Small intestine (tissue), 7 donors: ENCODE measurements around the gene BRD4. TPM values are rescaled to one million over a fixed set of nuclear protein-coding genes. Genes with fewer than 3 reads are reported as not detected.

Experiments
- DNase-seq, 2 donors: peaks; one replicate each; pipeline versions ENCODE4 v3.0.0 to v3.0.0-alpha.2; 2013
- FAIRE-seq: peaks from 2 replicates; lab custom pipeline; 2012; peaks lifted over from hg19 to GRCh38; lab: Jason Lieb, UNC
- H3K27ac ChIP-seq, 3 donors: one replicate each; pipeline ENCODE4 v1.5.1; 2013; ENCODE audit warnings: low read length in 2 of 3, mild to moderate bottlenecking in 2 of 3, control low read depth in 1 of 3, inconsistent platforms in 1 of 3, low read depth in 1 of 3, moderate library complexity in 1 of 3
- H3K27me3 ChIP-seq, 3 donors: one replicate each; pipeline ENCODE4 v1.6.1; 2013; ENCODE audit warnings: low read length in 3 of 3, inconsistent platforms in 1 of 3; ENCODE audit not compliant: control insufficient read depth in 3 of 3, insufficient read depth in 3 of 3
- H3K36me3 ChIP-seq, 3 donors: one replicate each; pipeline ENCODE4 v1.6.1; 2013; ENCODE audit warnings: low read length in 3 of 3, inconsistent platforms in 1 of 3, low read depth in 1 of 3, mild to moderate bottlenecking in 1 of 3, moderate library complexity in 1 of 3; ENCODE audit not compliant: control insufficient read depth in 3 of 3, insufficient read depth in 2 of 3
- H3K4me1 ChIP-seq, 3 donors: one replicate each; pipeline ENCODE4 v1.6.1; 2013; ENCODE audit warnings: low read length in 2 of 3, inconsistent platforms in 1 of 3, low read depth in 1 of 3, mild to moderate bottlenecking in 1 of 3, moderate library complexity in 1 of 3; ENCODE audit not compliant: control insufficient read depth in 3 of 3, insufficient read depth in 2 of 3
- H3K4me3 ChIP-seq, 3 donors: one replicate each; pipeline ENCODE4 v1.5.1; 2013; ENCODE audit warnings: low read length in 3 of 3, control low read depth in 1 of 3, inconsistent platforms in 1 of 3, low read depth in 1 of 3, mild to moderate bottlenecking in 1 of 3, moderate library complexity in 1 of 3
- H3K9me3 ChIP-seq, 2 donors: one replicate each; pipeline ENCODE4 v1.6.1; 2013; ENCODE audit warnings: low read depth in 1 of 2, low read length in 1 of 2; ENCODE audit not compliant: control insufficient read depth in 2 of 2, insufficient read depth in 1 of 2
- WGBS, 3 donors: extraction: QIAGEN DNeasy Blood & Tissue Kit; methylation state at CpG; one replicate each; pipeline ENCODE4 v1.1.7; 2013; 5-methylcytosine and 5-hydroxymethylcytosine counted together
- polyA plus RNA-seq, 4 donors: library from polyadenylated mRNA; stranded (reverse) in 3 of 4; unstranded in 1 of 4; fragments of 200-250 nt in 3 of 4; fragments of 120-200 nt in 1 of 4; gene quantifications; one replicate each; pipeline versions ENCODE4 v1.2.1 to v1.2.3, GENCODE V29; 2013
- donor health status: healthy with polysubstance abuse.
- donor health status: control.
- donor health status: control.
- donor health status: Bipolar disorder and iron deficiency.
- donor health status: healthy.

The BRD4 gene
- polyA plus RNA-seq, 4 donors, result 15.7 to 41.4 (median 24.7) TPM

DNA sequence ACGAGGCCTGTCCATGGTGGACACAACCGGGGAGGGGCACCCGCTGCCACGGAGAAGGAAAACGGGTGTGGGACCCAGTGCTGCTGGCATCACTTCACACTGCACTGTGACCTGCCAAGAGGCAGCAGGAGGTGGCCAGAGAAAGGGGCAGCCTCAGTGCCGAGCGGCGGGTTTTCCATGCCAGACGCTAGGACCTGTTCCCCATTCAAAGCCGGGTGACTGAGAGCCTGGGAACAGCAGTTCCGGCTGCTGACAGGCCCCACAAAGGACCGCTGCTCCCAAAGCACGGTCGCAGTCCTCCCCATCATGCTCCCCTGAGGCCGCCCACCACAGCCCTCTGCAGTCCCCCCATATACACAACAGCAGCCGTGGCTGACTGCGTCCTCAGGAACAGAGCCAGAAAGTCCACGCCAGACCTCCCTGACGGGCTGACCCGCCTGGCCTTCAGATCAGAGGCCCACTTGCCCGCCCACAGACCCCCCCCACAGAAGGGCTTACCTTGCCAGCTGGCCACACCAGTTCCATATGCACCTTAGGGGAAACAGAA is 41.8 kb upstream of the BRD4 start:
- DNase-seq (no peak), FAIRE-seq (no peak)
- peaks cover 0 to 10% (median 2%) of the 10 kb centered on the region in 3 donors for H3K4me1 ChIP-seq
- H3K9me3 ChIP-seq, result no peaks in the 10 kb centered on the region
- peaks cover 5 to 67% (median 23%) of the 10 kb centered on the region in 3 donors for H3K36me3 ChIP-seq
- H3K4me3 ChIP-seq, result no peak overlapping the region
- no peaks in the 10 kb centered on the region for H3K27me3 ChIP-seq
- H3K27ac ChIP-seq, result peak overlapping the region in 1 of 3 donors; percentile 33
- WGBS, 3 donors, result 77 to 87% (median 83%) methylated on average over 20 to 21 of the region's 21 CpGs

DNA sequence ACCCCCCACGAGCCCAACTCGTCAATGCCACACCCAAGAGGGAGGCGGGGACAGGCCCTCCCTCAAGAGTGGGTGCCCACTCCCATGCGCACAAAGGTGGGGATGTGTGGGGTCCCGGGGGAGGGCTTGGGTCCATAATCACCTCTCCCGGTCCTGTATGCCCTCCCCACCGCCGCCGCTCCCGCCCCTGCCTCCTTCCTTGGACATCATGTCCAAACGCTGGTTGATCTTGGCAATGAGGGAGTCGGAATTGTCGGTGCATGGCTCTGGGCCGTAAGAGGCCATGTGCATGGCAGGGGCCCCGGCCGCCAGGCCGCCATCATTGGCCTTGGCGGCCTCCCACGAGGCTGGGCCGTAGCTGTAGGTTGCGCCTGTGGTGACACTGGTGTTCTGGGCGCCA is 41.3 kb upstream of the BRD4 start:
- FAIRE-seq (no peak), DNase-seq (no peak)
- Histone ChIP-seq H3K36me3 (peaks cover 5 to 72% (median 23%) of the 10 kb centered on the region in 3 donors), H3K27me3 (no peaks in the 10 kb centered on the region), H3K4me3 (no peak overlapping the region), H3K9me3 (no peaks in the 10 kb centered on the region), H3K4me1 (peaks cover 0 to 10% (median 2%) of the 10 kb centered on the region in 3 donors), H3K27ac (no peak overlapping the region)
- 89 to 91% (median 90%) methylated on average over 22 of the region's 22 CpGs for WGBS, 3 donors

DNA sequence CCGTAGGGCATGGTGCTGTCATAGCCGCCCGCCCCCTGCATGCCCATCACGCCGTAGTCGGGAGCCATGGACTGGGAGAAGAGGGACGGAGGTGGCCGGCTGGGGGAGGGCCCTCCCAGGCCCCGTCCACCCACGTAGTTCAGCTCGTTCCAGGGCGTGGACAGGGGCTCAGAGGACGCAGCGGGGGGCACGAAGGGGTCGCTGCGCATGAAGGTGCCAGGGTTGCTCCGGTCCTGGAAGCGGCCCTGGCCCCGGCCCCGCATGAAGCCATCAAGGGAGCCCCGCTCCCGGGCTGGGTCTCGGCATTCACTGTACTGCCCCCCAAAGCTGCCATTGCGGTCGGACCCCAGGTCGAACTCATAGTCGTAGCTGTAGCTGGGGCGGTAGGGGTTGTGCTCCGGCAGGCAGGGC is 40.6 kb upstream of the BRD4 start:
- peaks cover 5 to 80% (median 23%) of the 10 kb centered on the region in 3 donors for H3K36me3 ChIP-seq
- FAIRE-seq (no peak), DNase-seq (no peak)
- peaks cover 0 to 10% (median 2%) of the 10 kb centered on the region in 3 donors for H3K4me1 ChIP-seq
- H3K9me3 ChIP-seq, result no peaks in the 10 kb centered on the region
- no peaks in the 10 kb centered on the region for H3K27me3 ChIP-seq
- H3K27ac ChIP-seq, result no peak overlapping the region
- 94 to 98% (median 95%) methylated on average over 30 of the region's 30 CpGs for WGBS, 3 donors
- H3K4me3 ChIP-seq, result no peak overlapping the region

DNA sequence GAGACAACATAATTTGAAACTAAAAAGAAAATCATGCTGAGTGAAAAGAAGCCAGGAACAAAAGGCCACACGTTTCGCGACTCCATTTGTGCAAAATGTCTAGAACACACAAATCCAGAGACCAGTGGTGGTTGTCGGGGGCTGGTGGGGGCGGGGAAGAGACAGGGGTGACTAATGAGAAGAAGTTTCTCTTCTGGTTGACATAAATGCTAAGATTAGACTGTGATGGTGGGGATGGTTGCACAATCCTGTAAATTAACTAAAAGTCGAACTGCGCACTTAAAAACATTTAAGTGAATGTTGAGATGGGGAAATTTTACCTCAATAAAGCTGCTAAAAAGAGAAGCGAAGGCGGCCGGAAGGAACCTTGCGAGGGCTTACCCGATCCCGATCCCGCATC is 40.1 kb upstream of the BRD4 start:
- no peaks in the 10 kb centered on the region for H3K27me3 ChIP-seq
- WGBS, 3 donors, result 89 to 95% (median 94%) methylated on average over 13 to 14 of the region's 14 CpGs
- H3K36me3 ChIP-seq, result peaks cover 5 to 84% (median 25%) of the 10 kb centered on the region in 3 donors
- no peak overlapping the region for H3K4me3 ChIP-seq
- H3K9me3 ChIP-seq, result no peaks in the 10 kb centered on the region
- DNase-seq, result no peak
- peaks cover 0 to 7% (median 2%) of the 10 kb centered on the region in 3 donors for H3K4me1 ChIP-seq
- no peak overlapping the region for H3K27ac ChIP-seq
- FAIRE-seq, result no peak

DNA sequence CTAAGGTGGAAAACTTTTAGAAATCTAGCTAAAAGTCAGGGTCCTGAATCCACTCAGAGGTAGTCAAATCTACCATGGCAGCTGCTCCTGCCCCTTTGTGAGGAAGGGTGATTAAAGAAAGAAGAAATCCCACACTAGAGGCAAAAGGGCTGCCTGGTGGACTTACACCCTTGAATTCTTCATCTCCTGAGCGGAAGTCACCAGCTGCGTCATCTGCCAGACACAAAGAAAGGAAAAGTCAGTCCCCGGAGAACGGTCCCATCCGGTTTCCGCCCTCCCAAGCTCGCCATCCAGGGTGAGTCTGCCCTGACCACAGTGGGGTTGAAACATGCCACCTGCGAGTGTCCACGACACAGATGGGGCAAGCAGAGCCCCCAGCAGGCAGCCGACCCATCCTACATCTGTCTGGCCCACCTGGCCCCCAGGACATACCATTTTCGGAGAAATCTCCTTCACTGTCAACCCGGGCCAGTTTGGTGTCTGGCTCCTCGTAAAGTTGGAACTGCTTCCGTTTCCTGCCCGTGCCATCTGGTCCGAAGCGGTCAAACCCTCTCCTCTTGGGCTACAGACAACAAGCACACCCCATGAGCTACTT is 39.5 kb upstream of the BRD4 start:
- peaks cover 5 to 90% (median 27%) of the 10 kb centered on the region in 3 donors for H3K36me3 ChIP-seq
- H3K27ac ChIP-seq, result no peak overlapping the region
- H3K4me3 ChIP-seq, result no peak overlapping the region
- no peaks in the 10 kb centered on the region for H3K27me3 ChIP-seq
- no peak for DNase-seq
- no peaks in the 10 kb centered on the region for H3K9me3 ChIP-seq
- no peak for FAIRE-seq
- H3K4me1 ChIP-seq, result peaks cover 0 to 5% (median 2%) of the 10 kb centered on the region in 3 donors
- 94 to 95% (median 94%) methylated on average over 17 of the region's 17 CpGs for WGBS, 3 donors

DNA sequence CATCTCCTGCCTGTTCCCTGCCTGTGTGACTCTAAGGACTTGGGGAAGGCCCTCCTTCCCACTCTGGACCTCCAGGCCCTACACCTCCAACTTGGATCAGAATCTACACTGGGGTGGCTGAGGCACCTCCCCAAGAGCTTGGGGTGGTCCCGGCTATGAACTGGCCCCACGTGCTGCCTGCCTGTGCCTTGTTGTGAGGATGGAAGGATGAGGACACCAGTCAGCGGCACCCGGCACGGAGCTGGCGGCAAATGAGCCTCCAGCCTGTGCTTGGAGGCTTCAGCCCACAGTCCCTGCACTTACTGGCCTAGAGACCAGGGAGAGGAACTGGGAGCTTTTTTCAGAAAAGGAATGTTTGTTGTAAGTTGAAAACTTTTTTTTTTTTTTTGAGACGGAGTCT is 38.8 kb upstream of the BRD4 start:
- WGBS, 3 donors, result 95 to 98% (median 96%) methylated on average over 7 of the region's 7 CpGs
- DNase-seq (no peak), FAIRE-seq (no peak)
- Histone ChIP-seq H3K9me3 (no peaks in the 10 kb centered on the region), H3K27me3 (no peaks in the 10 kb centered on the region), H3K27ac (no peak overlapping the region), H3K4me1 (no peaks in the 10 kb centered on the region), H3K4me3 (no peak overlapping the region), H3K36me3 (peaks cover 5 to 92% (median 27%) of the 10 kb centered on the region in 3 donors)

DNA sequence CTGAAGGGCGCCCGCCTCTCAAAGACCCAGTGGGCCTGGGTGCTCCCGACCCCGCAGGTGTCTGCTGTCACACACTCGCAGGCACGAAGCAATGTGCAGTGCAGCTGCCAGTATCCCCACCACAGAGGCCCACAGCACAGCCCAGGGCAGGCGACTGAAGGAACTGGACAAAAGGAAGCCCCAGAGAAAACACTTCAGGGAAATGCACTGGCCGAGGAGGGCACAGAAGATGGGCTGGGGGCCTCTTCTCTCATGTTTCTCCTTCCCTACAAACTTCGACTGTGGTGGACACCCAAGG is 37.2 kb upstream of the BRD4 start:
- Histone ChIP-seq H3K36me3 (peaks cover 9 to 94% (median 30%) of the 10 kb centered on the region in 3 donors), H3K27ac (no peak overlapping the region), H3K4me1 (no peaks in the 10 kb centered on the region), H3K27me3 (no peaks in the 10 kb centered on the region), H3K4me3 (no peak overlapping the region), H3K9me3 (no peaks in the 10 kb centered on the region)
- WGBS, 3 donors, result 95 to 99% (median 96%) methylated on average over 9 of the region's 9 CpGs
- FAIRE-seq (no peak), DNase-seq (no peak)

DNA sequence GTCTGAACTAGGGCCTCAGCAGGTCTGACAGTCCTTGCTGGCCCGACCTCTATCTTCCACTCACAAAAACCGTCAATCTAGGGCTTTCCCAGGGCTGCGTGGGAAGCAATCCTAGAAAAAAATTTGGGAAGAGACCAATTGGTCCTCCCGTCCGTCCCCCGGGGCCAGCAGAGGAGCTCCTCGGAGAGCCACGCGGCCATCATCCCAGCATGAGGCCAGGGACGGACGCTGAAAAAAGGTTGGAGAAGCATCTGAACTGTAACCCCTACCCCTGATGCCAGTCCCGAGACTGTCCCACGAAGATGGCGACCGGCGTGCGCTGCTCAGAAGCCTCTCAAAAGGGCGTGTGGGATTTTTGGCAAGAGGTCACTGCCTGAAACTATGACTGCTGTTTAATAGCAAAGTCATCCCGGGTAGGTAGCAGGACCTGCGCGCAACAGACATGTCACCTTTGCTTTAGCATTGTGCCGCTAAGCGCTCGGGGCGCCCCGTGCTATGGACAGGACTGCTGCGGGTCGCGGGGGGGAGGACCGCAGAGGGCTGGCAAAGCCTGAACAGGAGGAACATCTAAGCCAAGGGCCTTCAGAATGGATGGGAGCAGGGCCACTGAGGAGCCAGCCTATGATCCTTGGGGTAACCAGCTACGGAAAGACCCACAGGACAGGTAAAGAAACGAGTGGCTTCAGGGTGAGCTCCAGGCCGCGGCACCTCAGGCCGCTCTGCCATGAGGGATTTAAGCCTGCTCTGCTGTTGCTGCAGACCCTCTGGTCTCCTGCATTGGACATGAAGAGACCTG is 36.7 kb upstream of the BRD4 start:
- Histone ChIP-seq H3K27ac (no peak overlapping the region), H3K9me3 (no peaks in the 10 kb centered on the region), H3K4me1 (no peaks in the 10 kb centered on the region), H3K36me3 (peaks cover 9 to 94% (median 28%) of the 10 kb centered on the region in 3 donors), H3K4me3 (no peak overlapping the region), H3K27me3 (no peaks in the 10 kb centered on the region)
- WGBS, 3 donors, result 95 to 96% (median 96%) methylated on average over 35 of the region's 35 CpGs
- DNase-seq (no peak), FAIRE-seq (no peak)
